ENCODE results near the gene GNAT2. TPM values are rescaled to one million over a fixed set of nuclear protein-coding genes. Genes with fewer than 3 reads are reported as not detected.

The GNAT2 gene
- total RNA-seq, 4 donors from 2014 or later: 0.33 TPM; not detected in 3

DNA sequence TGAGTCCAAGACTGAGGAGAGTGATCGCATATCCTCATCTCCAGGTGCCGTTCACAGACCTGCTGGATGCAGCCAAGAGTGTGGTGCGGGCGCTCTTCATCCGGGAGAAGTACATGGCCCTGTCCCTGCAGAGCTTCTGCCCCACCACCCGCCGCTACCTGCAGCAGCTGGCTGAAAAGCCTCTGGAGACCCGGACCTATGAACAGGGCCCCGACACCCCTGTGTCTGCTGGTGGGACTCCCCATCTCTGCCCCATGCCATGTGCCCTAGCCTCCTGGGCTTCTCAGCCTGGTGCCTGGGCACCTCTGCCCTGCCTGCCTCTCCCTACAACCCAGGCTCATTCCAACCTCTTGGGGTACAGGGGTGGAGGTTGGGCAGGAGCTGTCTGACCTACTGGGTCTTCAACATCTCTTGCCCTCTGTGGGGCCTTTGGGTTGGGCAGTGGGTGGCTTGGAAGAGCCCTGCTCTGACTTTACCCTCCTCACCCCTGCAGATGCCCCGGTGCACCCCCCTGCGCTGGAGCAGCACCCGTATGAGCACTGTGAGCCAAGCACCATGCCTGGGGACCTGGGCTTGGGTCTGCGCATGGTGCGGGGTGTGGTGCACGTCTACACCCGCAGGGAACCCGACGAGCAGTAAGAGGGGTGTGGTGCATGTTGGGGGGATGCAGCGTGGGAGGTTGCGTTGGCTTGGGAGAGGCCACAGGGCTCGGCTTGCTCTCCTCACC lies 7.4 kb upstream of the GNAT2 start:
- WGBS: 89% methylated on average over 12 of the region's 21 CpGs
- peak; percentile 78 for DNase-seq (ENCODE audit: extremely low spot score)
- H3K27ac ChIP-seq (replicated peaks in 1 of 4): no peak overlapping the region
- peaks cover 13 to 46% (median 37%) of the 10 kb centered on the region in 4 donors for H3K4me1 ChIP-seq
- H3K27me3 ChIP-seq: no peaks in the 10 kb centered on the region
- no peak for TF ChIP-seq POLR2AphosphoS5 (IDR thresholded peaks at IDR 0.05)
- TF ChIP-seq POLR2A (IDR thresholded peaks at IDR 0.05; ENCODE audit: low read depth): no peak
- intact Hi-C loops (cut with DNase I): no loop called here
- H3K36me3 ChIP-seq: peaks cover 28 to 54% (median 54%) of the 10 kb centered on the region in 4 donors
- no peak overlapping the region for H3K4me3 ChIP-seq
- no peaks in the 10 kb centered on the region for H3K9me3 ChIP-seq

- no peaks in the 10 kb centered on the region for H3K9me3 ChIP-seq
- 72% methylated on average over 26 of the region's 32 CpGs for WGBS
- intact Hi-C loops (cut with DNase I): no loop called here
- H3K4me1 ChIP-seq: peaks cover 22 to 49% (median 46%) of the 10 kb centered on the region in 4 donors
- H3K4me3 ChIP-seq: no peak overlapping the region
- peak; percentile 88 for DNase-seq (ENCODE audit: extremely low spot score)
- no peak for TF ChIP-seq POLR2AphosphoS5 (IDR thresholded peaks at IDR 0.05)
- TF ChIP-seq EP300 (IDR thresholded peaks at IDR 0.05): no peak
- TF ChIP-seq, protein P1, sequence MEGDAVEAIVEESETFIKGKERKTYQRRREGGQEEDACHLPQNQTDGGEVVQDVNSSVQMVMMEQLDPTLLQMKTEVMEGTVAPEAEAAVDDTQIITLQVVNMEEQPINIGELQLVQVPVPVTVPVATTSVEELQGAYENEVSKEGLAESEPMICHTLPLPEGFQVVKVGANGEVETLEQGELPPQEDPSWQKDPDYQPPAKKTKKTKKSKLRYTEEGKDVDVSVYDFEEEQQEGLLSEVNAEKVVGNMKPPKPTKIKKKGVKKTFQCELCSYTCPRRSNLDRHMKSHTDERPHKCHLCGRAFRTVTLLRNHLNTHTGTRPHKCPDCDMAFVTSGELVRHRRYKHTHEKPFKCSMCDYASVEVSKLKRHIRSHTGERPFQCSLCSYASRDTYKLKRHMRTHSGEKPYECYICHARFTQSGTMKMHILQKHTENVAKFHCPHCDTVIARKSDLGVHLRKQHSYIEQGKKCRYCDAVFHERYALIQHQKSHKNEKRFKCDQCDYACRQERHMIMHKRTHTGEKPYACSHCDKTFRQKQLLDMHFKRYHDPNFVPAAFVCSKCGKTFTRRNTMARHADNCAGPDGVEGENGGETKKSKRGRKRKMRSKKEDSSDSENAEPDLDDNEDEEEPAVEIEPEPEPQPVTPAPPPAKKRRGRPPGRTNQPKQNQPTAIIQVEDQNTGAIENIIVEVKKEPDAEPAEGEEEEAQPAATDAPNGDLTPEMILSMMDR (IDR thresholded peaks at IDR 0.05): no peak
- TF ChIP-seq POLR2A (IDR thresholded peaks at IDR 0.05; ENCODE audit: low read depth): no peak
- H3K36me3 ChIP-seq: peaks cover 28 to 46% (median 44%) of the 10 kb centered on the region in 4 donors
- peak overlapping the region in 1 of 4 donors; percentile 36 for H3K27ac ChIP-seq (replicated peaks in 1 of 4)
- no peaks in the 10 kb centered on the region for H3K27me3 ChIP-seq
Measured at GRCh38 chr1:109625601-109626560, 6.5 kb upstream of the GNAT2 start.

- Histone ChIP-seq H3K4me3 (no peak overlapping the region), H3K9me3 (no peaks in the 10 kb centered on the region), H3K4me1 (peaks cover 24 to 54% (median 52%) of the 10 kb centered on the region in 4 donors), H3K36me3 (peaks cover 28 to 41% (median 41%) of the 10 kb centered on the region in 4 donors), H3K27ac (replicated peaks in 1 of 4) (peak overlapping the region in 1 of 4 donors; percentile 36), H3K27me3 (no peaks in the 10 kb centered on the region)
- TF ChIP-seq POLR2A (IDR thresholded peaks at IDR 0.05; ENCODE audit: low read depth): no peak
- TF ChIP-seq, protein P1 (IDR thresholded peaks at IDR 0.05): no peak
- 86% methylated on average over 16 of the region's 16 CpGs for WGBS
- intact Hi-C loops (cut with DNase I): no loop called here
- DNase-seq (ENCODE audit: extremely low spot score): no peak
Measured at GRCh38 chr1:109625176-109625575, 5.8 kb upstream of the GNAT2 start.

- Histone ChIP-seq H3K27me3 (no peaks in the 10 kb centered on the region), H3K4me3 (peak overlapping the region in 2 of 4 donors; percentile 18 to 20), H3K4me1 (peaks cover 29 to 61% (median 59%) of the 10 kb centered on the region in 4 donors), H3K27ac (replicated peaks in 1 of 4) (peak overlapping the region in 3 of 4 donors; percentile 11 to 55 (median 53)), H3K9me3 (no peaks in the 10 kb centered on the region), H3K36me3 (peaks cover 25 to 37% (median 34%) of the 10 kb centered on the region in 4 donors)
- DNase-seq (ENCODE audit: extremely low spot score): peak; percentile 92
- intact Hi-C loops (cut with DNase I): no loop called here
- TF ChIP-seq, protein P1 (IDR thresholded peaks at IDR 0.05): no peak
- TF ChIP-seq POLR2A (IDR thresholded peaks at IDR 0.05; ENCODE audit: low read depth) (no peak), EP300 (IDR thresholded peaks at IDR 0.05) (no peak), POLR2AphosphoS5 (IDR thresholded peaks at IDR 0.05) (no peak)
- 88% methylated on average over 10 of the region's 17 CpGs for WGBS
Measured at GRCh38 chr1:109624201-109625010, 5.0 kb upstream of the GNAT2 start.
